Stimulated activated naive CD4-positive, alpha-beta T cell treated with Interleukin-2 at 50 U/mL for 16 hours (primary cell): Measurements from ENCODE around the gene IGDCC3.
"Not testable (repeated sequence)": the region's sequence is repeated elsewhere in the genome, so short reads cannot be mapped to it uniquely, and the experiment has no call there.

Source experiments
- DNase-seq: peaks from one replicate; lab custom pipeline; 2025; lab: John Stamatoyannopoulos, UW

Gene IGDCC3

DNA sequence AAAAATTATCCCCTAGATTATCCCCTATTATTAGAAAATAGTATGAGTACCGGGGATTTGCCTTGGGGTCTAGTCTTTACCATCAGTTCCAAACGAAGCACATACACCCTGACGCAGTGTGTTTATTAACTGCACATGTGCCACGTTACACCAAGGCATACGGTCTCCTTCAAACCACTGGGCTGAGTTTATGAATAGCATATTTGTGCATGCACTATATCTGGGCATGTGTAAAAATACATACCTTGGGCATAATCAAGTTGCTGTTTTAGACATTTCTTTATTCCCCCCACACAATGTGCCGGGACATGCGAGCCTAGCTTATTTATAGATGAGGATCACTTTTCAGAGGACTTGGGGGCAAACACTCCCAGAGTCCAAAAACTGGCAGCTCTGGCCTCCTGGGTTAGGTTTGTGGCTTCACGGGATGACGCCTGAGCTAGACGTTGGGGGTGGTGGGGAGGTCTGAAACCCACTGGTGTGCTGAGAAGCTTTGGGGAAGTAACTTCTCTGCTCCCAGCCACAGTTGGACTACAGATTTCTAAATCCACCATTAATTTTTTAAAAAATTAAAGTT lies 28.7 kb upstream of the IGDCC3 start:
- DNase-seq: no peak

DNA sequence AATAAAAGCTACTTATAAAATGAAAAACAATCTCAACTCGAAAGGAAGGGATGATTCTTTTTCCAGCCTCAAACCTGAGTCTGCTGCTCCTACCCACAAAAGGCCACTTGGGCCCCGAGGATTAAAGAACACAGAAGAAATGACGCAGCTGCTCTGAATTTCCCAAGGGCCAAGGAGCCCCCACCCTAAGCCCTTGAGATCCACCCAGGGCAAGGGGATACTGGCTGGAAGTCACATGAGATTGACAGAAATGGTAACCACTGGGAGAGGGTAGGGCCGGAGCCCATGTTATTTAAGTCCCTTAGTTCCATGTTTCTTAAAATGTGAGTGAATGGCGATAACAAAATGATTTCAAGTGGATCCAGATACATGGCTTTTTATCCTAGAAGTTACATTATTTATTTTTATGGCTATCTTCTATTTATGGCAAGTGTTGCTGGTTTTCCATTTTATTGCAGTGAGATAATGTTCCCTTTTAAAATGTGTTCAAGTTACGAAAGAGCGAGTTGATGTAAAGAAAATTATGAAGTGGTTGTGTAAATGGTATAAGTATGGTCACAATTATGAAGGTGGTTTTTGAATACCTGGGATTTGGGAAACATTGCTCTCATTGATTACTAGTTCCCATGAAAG lies 28.1 kb upstream of the IGDCC3 start:
- DNase-seq: no peak

DNA sequence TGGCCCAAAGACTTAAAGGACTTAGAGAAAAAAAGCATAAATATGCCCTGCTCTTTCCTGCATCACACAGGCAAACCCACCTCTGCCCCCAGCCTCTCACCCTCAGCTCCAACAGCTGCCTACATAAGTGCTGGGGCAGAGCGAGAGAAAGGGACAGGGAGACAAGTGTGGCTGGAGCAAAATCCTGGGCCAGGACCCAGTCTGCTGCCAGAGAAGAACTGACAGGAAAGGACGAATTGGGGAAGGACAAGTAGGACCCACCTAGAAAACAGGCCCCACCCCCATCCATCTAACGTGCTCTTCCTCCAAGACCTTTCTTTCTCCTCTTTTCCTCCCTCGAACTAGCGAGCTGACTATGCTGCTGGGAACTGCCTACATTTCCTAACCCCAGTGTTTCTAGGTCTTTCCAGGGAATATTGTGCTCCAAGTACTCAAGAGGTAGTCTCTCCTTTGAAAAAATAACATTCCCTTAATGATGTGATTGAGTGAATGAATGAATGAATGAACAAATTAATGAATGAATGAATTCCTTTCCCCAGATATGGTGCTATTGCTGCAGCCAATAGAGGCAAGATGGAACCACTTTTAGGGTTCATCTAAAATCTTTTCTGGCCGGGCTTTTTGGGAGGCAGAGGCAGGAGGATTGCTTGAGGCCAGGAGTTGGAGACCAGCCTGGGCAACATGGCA lies 26.5 kb upstream of the IGDCC3 start:
- DNase-seq: no peak

DNA sequence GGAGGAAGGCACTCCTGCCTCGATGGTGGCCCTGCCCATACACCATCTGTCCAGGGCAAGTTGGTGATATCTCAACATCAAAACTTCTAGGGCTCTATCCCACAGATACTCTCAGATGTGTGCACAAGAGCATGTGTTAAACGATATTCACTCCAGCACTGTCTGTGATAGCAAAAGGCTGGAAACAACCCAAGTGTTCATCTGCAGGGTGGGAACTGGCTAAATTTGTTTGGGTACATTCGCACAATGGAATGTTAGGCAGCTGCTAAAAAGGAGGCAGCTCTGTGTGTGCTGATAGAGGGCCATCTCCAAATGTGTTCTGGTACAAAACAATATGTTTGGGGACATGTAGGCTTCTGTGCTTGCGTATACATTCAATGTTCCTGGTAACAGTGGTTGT lies 25.2 kb upstream of the IGDCC3 start:
- DNase-seq: no peak

DNA sequence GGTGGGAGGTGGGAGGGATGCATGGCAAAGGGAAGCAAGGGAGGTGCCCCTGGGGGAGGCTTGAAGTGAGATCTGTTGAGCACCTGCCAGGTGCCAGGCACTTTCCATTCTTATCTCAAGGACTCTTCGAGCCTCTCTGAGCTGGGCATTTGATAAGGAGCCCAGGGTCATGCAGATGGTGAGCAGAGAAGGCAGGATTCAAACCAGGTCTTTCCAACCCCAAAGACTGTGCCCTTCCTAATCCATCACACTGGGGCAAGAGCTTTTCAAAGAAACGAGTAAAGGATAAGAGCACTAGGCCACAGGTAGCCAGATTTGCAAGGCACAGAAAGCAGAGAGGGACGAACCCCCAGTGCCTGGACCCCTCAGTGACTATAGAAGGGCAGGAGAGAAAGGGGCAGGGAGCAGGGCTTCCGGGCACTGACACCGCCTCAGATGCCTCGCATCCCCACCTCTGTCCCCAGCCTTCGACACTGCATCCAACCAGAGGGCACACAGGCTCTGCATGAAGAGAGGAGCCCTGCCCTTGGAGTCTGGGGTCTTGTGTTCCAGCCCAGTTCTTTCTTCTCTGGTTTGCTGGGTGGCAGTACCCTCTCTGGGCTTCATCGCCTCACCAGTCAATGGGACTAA lies 23.9 kb upstream of the IGDCC3 start:
- DNase-seq: no peak

DNA sequence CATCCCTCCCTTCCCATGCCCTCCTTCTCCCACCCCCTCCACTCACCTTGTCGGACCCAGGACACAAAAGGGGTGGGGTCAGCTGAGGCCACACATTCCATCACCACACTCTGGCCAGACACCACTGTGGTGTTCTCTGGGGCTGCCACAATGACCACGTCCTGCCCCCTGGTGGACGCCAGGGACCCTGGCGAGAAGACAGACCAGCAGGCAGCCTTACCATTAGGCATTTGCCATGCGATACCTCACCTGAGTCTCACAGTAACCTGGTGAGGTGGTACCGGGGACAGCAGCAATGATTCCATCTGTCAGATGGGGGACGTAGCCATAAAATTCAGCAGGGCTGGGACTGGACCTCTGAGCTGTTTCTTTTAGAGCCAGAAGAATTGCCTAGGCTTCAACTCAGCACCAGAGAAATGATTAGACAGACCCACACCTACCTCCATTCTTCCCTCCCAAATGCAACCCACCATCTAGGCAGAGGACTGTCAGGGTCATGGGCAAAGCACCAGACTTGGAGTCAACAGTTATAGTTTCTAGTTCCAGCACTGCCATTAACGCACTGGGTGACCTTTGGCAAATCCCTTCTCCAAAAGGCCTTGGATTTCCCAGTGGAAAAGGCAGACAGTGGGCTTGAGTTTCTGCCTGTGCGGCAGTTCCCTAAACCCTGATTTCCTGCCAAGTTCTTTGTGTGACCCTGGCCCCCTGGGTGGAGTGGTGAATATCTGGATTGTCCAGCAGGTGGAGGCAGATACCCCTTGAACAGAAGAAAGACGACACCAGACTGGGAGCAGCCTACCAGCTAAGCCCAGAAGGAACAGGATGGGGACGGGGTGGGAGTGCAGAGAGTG lies 23.2 kb upstream of the IGDCC3 start:
- peak; percentile 23 for DNase-seq

DNA sequence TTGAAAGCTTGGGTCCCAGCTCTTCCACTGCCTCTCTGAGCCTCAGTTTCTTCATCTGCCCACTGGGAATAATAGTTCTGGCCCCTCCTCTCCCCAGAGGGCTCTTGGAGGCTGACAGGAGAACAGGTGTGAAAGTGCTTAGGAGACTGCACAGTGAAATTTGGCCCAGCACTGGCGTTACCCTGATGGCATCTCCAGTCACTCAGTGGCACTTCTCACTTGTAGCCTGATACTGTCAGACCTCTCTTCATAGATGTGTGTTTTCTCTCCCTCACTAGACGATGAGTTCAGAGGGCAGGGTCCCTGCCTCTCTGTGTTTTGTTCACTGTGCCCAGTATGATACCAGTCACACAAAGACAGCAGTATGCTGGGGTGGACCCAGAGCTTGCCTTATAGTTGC lies 22.2 kb upstream of the IGDCC3 start:
- DNase-seq: no peak

DNA sequence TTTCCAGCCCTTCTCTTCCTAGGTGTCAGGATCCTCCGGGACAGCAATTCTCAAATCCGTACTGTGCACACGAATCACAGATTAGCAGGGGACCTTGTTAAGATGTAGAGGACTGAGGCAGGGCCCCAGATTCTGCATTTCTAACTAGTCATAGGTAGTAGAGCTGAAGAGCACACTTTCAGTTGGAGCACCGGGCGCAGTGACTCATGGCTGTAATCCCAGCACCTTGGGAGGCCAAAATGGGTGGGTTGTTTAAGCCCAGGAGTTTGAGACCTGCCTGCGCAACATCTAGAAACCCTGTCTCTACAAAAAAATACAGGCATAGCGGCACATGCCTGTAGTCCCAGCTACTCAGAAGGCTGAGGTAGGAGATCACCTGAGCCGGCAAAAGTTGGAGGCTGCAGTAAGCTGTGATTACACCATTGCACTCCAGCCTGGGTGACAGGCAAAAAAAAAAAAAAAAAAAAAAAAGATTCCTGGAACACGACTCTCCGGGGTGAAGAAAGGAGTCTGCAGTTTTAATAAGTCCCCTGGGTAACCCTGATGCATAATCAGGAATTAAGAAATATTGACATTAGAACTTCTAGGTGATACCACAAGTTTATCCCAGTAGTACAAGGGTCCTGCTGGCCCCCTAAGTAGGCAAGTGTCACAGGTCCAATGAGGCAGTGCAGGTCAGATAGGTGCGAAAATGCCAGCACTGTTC lies 21.4 kb upstream of the IGDCC3 start:
- no peak for DNase-seq

DNA sequence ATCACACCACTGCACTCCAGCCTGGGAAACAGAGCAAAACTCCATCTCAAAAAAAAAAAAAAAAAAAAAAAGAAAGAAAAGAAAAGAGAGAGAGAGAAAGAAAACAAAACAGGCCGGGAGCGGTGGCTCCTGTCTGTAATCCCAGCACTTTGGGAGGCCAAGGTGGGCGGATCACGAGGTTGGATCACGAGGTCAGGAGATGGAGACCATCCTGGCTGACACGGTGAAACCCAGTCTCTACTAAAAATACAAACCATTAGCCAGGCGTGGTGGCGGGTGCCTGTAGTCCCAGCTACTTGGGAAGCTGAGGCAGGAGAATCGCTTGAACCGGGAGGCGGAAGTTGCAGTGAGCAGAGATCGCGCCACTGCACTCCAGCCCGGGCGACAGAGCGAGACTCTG lies 20.7 kb upstream of the IGDCC3 start:
- not testable (repeated sequence) for DNase-seq

DNA sequence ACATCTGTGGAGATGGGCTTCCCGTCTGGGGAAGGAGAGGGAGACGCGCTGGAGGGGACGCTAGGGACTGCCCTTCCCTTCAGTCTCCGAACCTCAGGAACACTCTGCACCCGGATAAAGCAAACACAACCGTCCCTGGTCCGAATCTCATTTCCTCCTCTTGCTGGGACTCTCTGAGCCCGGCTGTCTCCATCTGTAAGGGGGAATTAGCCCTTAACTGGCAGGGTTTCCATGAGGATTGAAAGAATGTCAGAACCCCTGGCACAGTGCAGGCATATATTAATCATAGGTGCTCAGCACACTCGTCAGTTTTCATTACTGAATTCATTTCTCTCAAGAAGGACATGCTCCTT lies 19.1 kb upstream of the IGDCC3 start:
- no peak for DNase-seq

DNA sequence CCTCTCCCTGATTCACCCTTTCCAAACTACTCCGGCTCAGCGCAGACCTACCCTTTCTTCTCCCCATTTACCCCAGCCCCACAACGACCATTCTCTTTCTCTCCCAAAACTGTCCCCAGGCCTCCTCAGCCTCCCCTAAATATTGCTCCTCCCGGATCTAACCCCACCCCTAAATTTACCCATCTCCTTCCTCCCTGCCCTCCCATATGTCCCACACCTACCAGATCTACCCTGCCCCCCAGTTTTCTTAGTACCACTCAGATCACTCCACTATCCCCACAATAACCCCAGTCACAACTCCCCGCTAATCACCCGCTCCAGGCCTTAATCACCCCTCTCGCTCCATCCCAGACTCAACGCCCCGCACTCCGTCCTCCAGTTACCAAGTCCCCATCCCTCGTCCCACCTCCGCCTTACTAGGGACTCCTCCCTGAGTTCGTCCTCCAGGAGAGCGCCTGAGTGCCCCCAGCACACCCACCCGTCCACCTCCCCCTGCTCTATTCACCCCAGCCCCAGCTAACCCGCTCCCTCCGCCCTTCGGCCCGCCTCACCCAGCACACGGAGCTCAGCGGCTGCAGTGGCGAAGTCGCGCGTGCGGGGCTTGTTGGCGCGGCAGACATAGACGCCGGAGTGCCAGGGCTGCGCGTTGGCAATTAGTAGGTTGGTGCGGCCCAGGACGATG lies 18.6 kb upstream of the IGDCC3 start:
- DNase-seq: no peak

DNA sequence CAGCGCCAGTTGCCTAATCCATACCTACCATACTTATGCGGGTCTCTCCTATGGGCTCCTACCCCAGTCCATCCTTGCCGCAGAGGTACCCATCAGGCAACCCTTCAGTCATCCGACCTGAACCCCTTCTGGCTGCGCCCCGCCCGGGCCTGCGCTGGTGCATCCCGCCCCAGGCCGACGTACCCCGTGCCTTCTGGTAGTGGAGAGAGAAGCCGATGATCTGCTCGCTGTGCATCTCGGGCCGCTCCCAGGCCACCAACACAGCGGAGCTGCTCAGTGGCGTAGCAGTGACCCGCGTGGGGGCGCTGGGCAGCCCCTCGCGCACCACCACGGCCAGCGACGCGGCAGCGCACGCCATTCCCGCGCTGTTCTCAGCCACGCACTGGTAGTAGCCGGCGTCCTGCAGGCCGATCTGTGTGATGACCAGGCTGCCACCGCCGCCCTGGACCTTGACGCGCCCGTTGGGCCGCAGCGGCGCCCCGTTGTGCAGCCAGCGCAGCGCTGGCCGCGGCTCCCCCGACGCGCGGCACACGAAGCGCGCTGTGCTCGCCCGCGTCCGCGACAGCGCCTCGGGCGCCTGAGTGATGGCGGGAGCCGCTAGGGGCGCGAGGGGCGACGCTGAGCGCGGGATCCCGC lies 17.9 kb upstream of the IGDCC3 start:
- DNase-seq: no peak

DNA sequence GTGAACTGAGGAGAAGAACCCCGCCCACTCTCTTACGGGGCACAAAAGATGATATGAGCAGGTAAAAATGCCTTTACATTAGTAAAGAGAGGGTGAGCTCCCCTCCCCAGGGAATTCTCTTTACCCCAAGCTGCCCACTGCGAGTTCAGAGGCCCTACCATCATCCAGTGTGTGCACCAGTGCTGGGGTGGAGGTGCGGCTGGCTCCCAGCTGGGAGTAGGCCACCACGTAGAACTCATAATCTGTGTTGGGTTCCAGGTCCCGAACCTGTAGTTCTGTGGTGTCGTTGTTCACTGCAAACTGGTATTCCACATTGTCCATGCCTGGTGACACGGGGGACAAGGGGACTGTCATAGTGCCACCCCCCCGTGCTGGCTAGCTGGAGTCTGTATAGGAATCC lies 17.1 kb upstream of the IGDCC3 start:
- DNase-seq: no peak

DNA sequence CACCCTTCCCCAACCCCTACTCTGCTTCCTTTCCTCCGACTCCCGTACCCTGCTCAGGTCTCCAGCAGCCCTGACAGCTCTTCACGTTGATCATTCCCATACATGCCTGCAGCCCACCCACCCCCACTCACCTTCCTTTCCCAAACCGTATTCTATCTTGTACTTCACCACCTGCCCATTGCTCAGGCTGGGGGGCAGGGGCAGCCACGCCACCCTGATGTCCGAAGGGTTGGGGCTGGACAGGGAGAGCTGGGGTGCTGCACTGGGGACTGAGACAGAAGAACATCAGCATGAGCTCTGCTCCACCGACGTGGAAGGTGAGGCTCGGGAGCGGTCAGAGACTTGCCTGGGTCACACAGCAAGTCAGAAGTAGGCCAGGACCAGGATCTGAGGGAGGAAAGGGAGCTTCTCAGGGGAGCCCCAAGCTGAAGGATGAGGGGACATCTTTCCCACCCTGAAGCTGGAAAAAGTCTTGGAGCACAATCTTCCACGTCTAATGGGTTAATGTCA lies 16.5 kb upstream of the IGDCC3 start:
- no peak for DNase-seq

DNA sequence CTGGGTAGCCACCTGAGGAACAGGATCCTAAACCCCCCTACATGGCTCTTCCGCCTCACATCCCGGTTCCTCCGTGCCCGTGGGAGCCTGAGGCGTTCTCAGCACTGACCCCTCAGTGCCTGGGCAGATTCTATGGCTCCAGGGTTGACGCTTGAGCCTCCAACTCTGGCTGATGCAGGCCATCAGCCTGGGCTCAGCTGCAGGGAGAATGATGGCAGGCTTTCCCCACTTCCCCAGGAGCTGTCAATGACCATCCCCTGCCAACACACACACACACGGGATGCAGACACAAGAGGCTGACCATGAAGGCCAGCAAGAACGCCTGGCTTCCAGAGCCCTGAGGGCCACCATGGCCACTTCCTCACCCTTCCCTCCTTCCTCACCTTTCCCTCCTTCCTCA lies 15.8 kb upstream of the IGDCC3 start:
- DNase-seq: no peak

DNA sequence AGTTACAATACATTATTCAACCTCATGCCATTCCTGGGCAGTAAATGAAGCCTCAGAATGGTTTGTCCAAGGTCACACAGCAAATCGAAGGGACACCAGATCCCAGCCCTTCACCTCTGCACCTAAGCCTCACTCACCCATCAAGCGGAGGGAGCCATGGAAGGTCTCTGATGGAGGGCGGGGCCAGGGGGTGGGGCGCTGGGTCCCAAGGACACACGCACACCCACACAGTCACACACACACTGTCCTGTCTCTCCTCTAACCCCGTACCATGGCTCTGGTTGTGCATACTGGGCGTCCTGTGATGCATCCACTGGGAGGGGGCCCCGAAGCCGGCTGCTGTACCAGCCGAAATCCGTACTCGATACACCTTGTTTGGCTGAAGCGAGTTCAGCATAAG lies 15.3 kb upstream of the IGDCC3 start:
- DNase-seq: no peak

DNA sequence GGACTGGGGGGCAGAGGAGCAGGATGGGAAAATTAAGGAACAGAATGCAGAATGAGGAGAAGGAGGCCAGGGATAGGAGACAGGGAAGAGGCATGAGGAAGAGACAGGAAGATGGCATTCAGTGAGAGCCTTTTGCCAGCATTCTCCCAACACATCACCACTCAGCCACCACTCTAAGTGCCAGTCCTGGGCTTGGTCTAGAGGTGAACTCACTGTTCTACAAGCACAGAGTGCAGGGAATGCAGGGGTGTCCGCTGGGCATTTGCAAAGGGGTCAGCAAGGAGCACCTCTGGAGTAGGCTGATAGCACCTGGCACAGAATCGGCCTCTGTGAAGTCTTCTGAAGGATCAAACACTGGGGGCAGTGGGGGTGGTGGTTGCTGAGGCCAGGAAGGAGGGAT lies 14.6 kb upstream of the IGDCC3 start:
- DNase-seq: no peak

DNA sequence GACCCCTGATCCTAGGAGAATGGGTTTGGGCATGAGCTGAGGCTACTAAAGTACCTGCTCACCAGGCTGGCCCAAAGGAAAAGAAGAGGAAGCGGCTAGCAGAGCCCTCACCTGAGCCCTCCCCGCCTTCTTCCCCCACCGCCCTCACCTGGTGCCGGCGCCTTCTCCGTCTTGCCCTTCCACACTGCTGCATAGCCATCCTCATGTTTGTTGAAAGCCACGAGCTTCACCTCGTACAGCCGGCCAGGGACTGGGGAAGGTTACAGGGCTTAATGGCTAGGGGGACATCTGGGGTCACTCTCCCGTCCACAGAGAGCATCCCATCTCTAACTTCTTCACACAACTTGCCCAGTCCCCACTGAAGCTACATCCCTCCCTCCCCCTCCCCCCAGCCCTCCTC lies 13.9 kb upstream of the IGDCC3 start:
- no peak for DNase-seq

DNA sequence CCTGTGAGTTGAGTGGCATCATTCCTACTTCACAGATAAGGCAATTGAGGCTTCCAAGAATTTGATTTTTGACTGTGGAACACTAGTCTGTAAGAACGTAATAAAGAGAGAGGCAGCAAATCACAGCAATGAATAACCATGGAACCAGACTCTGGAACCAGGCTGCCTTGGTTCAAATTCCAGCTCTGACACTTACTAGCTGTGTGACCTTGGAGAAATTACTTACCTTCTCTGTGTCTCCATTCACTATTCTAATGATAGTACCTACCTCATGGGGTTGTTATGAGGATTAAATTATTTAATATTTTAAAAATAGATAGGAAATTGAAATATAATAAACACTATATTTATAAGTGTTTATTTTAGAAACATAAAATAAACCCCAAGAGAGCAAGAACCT lies 12.6 kb upstream of the IGDCC3 start:
- DNase-seq: no peak

DNA sequence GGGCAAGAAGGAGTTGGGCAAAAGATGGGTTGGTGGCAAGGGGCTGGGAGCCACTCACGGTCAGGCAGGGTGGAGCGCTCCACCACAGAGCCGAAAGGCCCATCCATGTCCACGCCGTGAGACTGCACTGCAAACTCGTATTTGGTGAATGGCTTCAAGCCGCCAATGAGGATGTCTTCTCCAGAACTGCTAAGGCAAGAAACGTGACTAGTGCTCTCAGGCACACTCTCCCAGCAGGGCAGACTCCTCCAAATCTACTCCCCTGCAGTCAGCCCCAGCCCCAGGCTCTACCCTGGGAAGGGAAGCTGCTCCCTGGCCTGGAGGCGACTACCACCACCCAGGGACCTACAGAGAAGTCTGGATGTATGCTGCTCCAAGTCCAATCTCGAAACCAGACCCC lies 11.4 kb upstream of the IGDCC3 start:
- DNase-seq: no peak
